Measurements from ENCODE around the gene KIR3DL3. TPM values are rescaled to one million over a fixed set of nuclear protein-coding genes. Genes with fewer than 3 reads are reported as not detected.
"Not testable (repeated sequence)": the region's sequence is repeated elsewhere in the genome, so short reads cannot be mapped to it uniquely, and the experiment has no call there.

Gene KIR3DL3
- total RNA-seq, 2 experiments from 2014 or later, result not detected

- ChIA-PET CTCF (no interaction called here), POLR2A (no interaction called here)
Measured at GRCh38 chr19:54729416-54730188, 5.4 kb downstream of the KIR3DL3 start.

DNA sequence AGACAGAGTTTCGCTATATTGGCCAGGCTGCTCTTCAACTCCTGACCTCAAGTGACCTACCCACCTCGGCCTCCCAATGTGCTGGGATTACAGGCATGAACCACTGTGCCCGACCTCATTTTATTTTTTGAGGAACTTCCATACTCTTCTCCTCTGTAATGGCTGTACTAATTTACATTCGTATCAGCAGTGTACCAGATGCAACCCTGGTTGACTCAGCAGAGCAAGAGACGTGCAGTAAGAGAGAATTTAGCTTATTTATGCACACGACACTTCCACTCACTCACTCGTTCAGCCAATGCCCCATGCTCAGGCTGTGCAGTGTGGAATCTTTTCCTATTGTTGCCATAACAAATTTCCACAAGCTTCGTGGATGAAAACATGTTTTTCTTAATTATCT lies 6.9 kb downstream of the KIR3DL3 start:
- CTCF ChIA-PET, result no interaction called here
- POLR2A ChIA-PET, result no interaction called here

- POLR2A ChIA-PET, CTCF ChIA-PET: not testable (repeated sequence)
Measured at GRCh38 chr19:54738306-54738705, 14.1 kb downstream of the KIR3DL3 start, which contains the start of gene KIR2DL3. KIR2DL3 (plus strand) TSS chr19:54738513; CDS start chr19:54738546, 33 bp downstream.

GRCh38 chr19:54738715-54739114 lies 14.5 kb downstream of the KIR3DL3 start:
- POLR2A ChIA-PET, result no interaction called here
- CTCF ChIA-PET, result no interaction called here

GRCh38 chr19:54739587-54740497 lies 15.6 kb downstream of the KIR3DL3 start:
- POLR2A ChIA-PET, result no interaction called here
- CTCF ChIA-PET, result no interaction called here

GRCh38 chr19:54741950-54742349 lies 17.7 kb downstream of the KIR3DL3 start:
- CTCF ChIA-PET, POLR2A ChIA-PET: not testable (repeated sequence)

- CTCF ChIA-PET, result not testable (repeated sequence)
Measured at GRCh38 chr19:54744080-54744479, 19.8 kb downstream of the KIR3DL3 start.

DNA sequence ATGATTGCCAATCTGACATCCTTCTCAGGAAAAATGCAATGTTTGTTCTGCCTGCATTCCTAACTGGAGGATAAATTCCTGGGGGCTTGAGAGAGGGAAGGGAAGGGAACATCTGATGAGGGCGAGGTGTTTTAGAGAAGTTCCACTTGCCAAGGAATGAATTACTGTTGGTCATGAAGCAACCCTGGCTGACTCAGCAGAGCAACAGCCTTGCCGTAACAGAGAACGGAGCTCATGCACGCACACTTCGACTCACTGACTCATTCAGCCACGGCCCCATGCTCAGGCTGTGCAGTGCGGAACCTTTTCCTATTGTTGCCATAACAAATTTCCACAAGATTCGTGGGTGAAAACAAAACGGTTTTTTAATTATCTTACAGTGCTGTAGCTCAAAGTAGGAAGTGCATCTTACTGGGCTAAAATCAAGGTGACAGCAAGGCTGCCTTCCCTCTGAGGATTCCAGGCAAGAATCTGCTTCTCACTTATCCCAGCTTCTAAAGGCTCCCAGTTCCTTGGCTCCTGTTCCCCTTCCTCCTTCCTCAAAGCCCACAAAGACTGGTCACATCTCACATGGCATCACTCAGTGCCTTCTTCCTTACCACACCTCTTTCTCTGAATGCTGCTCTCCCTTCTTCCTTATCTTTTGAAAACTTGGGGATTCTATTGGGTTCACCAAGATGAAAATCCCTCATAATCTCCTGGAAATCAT lies 23.5 kb downstream of the KIR3DL3 start:
- CTCF ChIA-PET, POLR2A ChIA-PET: not testable (repeated sequence)

More at GRCh38 chr19:54744080-54744479, 19.8 kb downstream of the KIR3DL3 start:
- POLR2A ChIA-PET, result not testable (repeated sequence)

- CTCF ChIA-PET, POLR2A ChIA-PET: not testable (repeated sequence)
Measured at GRCh38 chr19:54750276-54750675, 26.0 kb downstream of the KIR3DL3 start.

DNA sequence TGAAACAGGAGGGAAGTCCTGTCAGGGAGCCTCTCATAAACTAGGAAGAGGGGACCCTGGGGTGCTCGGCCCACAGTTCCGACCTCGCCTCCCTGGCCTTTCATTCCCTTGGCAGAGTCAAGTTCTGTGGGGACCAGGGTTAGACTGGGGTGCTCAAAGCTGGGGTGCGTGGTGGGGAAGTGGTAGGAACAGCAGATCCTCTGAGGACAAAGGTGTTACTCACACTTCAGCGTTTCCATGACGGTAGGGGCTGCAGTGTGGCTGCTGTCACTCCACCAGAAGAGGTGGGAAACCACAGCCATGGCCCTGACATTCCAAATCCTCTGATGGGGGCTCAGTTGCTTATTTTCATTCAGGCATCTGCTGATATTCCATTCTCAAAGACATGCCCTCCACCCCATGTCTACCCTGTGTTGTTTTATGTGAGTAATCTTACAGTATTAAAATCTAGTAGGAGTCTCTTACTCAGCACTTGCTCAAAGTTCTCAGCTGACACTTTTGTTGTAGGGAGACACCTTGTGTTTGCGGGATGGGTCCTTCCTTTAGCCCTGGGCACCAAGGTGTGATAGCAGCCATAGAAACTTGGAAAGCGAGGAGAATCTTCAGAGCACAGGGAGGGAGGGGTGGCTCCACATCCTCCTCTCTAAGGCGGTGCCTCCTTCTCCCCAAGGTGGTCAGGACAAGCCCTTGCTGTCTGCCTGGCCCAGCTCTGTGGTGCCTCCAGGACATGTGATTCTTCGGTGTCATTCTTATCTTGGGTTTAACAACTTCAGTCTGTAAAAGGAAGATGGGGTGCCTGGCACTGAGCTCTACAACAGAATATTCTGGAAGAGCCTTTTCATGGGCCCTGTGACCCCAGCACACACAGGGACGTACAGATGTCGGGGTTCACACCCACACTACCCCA lies 32.2 kb downstream of the KIR3DL3 start:
- POLR2A ChIA-PET, CTCF ChIA-PET: not testable (repeated sequence)

- POLR2A ChIA-PET, CTCF ChIA-PET: not testable (repeated sequence)
Measured at GRCh38 chr19:54758577-54758976, 34.3 kb downstream of the KIR3DL3 start.

DNA sequence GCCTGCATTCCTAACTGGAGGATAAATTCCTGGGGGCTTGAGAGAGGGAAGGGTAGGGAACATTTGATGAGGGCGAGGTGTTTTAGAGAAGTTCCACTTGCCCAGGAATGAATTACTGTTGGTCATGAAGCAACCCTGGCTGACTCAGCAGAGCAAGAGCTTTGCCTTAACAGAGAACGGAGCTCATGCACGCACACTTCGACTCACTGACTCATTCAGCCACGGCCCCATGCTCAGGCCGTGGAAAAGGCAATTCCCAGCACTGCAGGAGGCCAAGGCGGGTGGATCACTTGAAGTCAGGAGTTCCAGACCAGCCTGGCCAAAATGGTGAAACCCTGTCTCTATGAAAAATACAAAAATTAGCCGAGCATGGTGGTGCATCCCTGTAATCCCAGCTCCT lies 40.0 kb downstream of the KIR3DL3 start:
- CTCF ChIA-PET, POLR2A ChIA-PET: not testable (repeated sequence)

- CTCF ChIA-PET, POLR2A ChIA-PET: not testable (repeated sequence)
Measured at GRCh38 chr19:54766464-54766863, 42.2 kb downstream of the KIR3DL3 start.

DNA sequence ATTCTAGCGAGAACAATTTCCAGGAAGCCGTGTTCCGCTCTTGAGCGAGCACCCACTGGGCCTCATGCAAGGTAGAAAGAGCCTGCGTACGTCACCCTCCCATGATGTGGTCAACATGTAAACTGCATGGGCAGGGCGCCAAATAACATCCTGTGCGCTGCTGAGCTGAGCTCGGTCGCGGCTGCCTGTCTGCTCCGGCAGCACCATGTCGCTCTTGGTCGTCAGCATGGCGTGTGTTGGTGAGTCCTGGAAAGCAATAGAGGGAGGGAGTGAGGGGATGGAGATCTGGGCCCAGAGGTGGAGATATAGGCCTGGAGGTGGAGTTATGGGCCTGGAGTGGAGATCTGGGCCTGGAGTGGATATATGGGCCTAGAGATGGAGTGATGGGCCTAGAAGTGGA lies 45.4 kb downstream of the KIR3DL3 start, which contains the start of gene KIR2DL1:
Gene KIR2DL1, plus strand, starts transcription at position 148 of the 400 bp plus-strand sequence. Its CDS starts 58 bp downstream, at position 206.
- CTCF ChIA-PET, result not testable (repeated sequence)

GRCh38 chr19:54770511-54770910 lies 46.3 kb downstream of the KIR3DL3 start:
- POLR2A ChIA-PET, CTCF ChIA-PET: not testable (repeated sequence)

More for the DNA sequence above, 45.4 kb downstream of the KIR3DL3 start, which contains the start of gene KIR2DL1:
- POLR2A ChIA-PET, result not testable (repeated sequence)

DNA sequence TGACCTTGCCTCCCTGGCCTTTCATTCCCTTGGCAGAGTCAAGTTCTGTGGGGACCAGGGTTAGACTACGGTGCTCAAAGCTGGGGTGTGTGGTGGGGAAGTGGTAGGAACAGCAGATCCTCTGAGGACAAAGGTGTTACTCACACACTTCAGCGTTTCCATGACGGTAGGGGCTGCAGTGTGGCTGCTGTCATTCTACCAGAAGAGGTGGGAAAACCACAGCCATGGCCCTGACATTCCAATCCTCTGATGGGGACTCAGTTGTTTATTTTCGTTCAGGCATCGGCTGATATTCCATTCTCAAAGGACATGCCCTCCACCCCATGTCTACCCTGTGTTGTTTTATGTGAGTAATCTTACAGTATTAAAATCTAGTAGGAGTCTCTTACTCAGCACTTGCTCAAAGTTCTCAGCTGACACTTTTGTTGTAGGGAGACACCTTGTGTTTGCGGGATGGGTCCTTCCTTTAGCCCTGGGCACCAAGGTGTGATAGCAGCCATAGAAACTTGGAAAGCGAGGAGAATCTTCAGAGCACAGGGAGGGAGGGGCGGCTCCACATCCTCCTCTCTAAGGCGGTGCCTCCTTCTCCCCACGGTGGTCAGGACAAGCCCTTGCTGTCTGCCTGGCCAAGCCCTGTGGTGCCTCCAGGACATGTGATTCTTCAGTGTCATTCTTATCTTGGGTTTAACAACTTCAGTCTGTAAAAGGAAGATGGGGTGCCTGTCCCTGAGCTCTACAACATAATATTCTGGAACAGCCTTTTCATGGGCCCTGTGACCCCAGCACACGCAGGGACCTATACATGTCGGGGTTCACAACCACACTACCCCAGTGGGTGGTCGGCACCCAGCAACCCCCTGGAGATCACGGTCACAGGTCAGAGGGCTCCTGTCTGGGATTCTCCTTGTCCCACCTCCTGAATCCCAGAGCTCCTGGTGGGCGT lies 47.0 kb downstream of the KIR3DL3 start:
- CTCF ChIA-PET, POLR2A ChIA-PET: not testable (repeated sequence)

- CTCF ChIA-PET, POLR2A ChIA-PET: not testable (repeated sequence)
Measured at GRCh38 chr19:54772666-54773065, 48.4 kb downstream of the KIR3DL3 start.

DNA sequence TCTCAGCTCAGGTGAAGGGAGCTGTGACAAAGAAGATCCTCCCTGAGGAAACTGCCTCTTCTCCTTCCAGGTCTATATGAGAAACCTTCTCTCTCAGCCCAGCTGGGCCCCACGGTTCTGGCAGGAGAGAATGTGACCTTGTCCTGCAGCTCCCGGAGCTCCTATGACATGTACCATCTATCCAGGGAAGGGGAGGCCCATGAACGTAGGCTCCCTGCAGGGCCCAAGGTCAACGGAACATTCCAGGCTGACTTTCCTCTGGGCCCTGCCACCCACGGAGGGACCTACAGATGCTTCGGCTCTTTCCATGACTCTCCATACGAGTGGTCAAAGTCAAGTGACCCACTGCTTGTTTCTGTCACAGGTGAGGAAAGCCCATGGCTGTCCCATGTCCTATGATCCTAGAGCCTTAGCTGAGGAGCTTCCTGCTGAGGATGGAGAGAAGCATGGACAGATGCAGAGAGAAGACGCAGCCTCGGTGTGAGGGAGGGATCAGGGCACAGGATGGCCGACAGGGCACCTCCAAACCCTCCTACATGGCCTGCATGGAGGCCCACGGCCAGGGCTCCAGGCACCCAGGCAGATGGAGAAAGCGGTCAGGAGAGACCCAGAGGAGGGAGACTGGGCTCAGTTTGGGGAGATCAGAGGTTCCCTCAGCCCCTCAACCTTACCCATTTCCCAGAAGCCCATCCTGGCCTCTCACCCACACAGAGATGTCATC lies 51.0 kb downstream of the KIR3DL3 start:
- POLR2A ChIA-PET, CTCF ChIA-PET: not testable (repeated sequence)
